Measurements from ENCODE around the gene SCUBE1.

Gene SCUBE1

DNA sequence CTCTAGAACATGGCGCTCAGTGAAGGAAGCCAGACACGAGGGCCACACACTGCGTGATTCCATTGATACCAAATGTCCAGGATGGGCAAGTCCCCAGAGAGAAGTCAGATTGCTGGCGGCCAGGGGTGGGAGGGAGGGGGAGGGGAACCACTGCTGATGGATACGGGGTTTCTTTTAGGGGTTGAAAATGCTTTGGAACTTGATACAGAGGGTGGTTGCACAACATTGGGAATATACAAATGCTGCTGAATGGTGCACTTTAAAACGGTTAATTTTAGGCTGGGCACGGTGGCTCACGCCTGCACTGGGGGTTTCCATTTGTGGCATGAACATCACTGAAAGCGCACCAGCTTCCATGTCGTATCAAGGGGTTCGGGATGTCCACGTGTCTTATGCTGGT lies 186.8 kb downstream of the SCUBE1 start (continued):
- TF ChIP-seq, protein P1, sequence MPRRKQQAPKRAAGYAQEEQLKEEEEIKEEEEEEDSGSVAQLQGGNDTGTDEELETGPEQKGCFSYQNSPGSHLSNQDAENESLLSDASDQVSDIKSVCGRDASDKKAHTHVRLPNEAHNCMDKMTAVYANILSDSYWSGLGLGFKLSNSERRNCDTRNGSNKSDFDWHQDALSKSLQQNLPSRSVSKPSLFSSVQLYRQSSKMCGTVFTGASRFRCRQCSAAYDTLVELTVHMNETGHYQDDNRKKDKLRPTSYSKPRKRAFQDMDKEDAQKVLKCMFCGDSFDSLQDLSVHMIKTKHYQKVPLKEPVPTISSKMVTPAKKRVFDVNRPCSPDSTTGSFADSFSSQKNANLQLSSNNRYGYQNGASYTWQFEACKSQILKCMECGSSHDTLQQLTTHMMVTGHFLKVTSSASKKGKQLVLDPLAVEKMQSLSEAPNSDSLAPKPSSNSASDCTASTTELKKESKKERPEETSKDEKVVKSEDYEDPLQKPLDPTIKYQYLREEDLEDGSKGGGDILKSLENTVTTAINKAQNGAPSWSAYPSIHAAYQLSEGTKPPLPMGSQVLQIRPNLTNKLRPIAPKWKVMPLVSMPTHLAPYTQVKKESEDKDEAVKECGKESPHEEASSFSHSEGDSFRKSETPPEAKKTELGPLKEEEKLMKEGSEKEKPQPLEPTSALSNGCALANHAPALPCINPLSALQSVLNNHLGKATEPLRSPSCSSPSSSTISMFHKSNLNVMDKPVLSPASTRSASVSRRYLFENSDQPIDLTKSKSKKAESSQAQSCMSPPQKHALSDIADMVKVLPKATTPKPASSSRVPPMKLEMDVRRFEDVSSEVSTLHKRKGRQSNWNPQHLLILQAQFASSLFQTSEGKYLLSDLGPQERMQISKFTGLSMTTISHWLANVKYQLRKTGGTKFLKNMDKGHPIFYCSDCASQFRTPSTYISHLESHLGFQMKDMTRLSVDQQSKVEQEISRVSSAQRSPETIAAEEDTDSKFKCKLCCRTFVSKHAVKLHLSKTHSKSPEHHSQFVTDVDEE (CRISPR knock-in tag; IDR thresholded peaks at IDR 0.05), result no peak

DNA sequence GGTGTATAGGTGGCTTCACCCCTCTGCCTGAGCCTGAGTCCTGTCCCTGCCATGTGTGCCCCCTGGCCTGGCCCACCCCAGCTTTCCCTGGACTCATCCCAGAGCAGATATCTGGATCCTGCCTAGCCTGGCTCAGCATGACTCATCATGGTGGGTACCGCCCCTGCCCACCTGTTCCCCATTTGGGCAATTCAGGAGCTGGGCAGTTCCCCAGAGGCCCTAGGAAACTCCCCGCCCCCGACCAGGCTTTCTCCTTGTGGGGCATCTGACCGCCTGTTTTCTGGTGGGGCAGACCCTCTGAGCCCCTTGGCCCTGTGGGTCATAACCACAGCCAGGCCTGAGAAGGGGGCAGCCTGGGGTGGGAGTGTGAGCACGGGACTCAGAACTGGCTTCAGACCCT lies 187.4 kb downstream of the SCUBE1 start:
- TF ChIP-seq TCF4 (CRISPR knock-in tag; IDR thresholded peaks at IDR 0.05; ENCODE audit: borderline replicate concordance), result no peak
- no peak for TF ChIP-seq PPARA (CRISPR knock-in tag; IDR thresholded peaks at IDR 0.05; ENCODE audit: borderline replicate concordance)
- TF ChIP-seq ZFP30 (CRISPR knock-in tag; IDR thresholded peaks at IDR 0.05), result no peak
- no peak for TF ChIP-seq ARNTL (CRISPR knock-in tag; IDR thresholded peaks at IDR 0.05; ENCODE audit: borderline replicate concordance, low read depth)
- no peak for TF ChIP-seq ZNF565 (CRISPR knock-in tag; conservative IDR thresholded peaks at IDR 0.05; ENCODE audit: low read depth)
- TF ChIP-seq ZC3H10 (CRISPR knock-in tag; IDR thresholded peaks at IDR 0.05), result no peak
- TF ChIP-seq ZNF8 (CRISPR knock-in tag; IDR thresholded peaks at IDR 0.05), result no peak
- no peak for TF ChIP-seq ZNF70 (CRISPR knock-in tag; IDR thresholded peaks at IDR 0.05)
- TF ChIP-seq, protein P2, sequence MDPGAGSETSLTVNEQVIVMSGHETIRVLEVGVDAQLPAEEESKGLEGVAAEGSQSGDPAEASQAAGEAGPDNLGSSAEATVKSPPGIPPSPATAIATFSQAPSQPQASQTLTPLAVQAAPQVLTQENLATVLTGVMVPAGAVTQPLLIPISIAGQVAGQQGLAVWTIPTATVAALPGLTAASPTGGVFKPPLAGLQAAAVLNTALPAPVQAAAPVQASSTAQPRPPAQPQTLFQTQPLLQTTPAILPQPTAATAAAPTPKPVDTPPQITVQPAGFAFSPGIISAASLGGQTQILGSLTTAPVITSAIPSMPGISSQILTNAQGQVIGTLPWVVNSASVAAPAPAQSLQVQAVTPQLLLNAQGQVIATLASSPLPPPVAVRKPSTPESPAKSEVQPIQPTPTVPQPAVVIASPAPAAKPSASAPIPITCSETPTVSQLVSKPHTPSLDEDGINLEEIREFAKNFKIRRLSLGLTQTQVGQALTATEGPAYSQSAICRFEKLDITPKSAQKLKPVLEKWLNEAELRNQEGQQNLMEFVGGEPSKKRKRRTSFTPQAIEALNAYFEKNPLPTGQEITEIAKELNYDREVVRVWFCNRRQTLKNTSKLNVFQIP (CRISPR knock-in tag; IDR thresholded peaks at IDR 0.05; ENCODE audit: borderline replicate concordance, low read depth), result no peak
- no peak for TF ChIP-seq ISL1 (CRISPR knock-in tag; IDR thresholded peaks at IDR 0.05)
- no peak for TF ChIP-seq CSDC2 (CRISPR knock-in tag; IDR thresholded peaks at IDR 0.05)
- ATAC-seq, result no peak

DNA sequence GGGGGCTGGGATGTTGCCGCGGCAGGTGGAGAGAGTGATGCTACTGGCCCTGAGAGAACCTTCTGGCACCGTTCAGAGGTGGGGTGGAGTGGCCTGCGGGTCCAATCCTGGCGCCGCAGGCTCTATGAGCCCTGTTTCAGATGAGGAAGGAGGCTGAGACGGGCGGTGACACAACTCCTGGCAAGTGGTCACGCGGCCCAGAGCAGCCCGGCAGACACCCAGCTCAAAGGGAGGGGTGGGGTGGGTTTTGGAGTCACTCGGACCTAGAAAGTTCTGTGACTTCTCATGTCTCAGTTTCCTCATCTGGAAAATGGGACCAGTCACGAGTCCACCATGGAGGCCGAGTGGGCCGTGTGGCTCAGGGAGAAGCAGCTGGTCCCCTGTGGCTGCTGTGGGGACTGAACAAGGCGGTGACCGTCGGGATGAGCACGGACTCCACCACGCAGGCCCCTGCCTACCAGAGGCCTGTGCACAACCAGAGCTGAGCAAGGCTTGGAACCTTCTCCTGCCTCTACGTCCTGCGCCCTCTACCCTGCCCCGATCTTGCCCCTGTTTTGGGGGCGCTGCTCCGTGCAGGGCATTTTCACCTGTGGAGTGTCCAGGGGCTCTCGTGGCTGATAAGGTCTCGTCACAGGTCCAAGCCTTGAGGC lies 188.2 kb downstream of the SCUBE1 start:
- TF ChIP-seq ZFP30 (CRISPR knock-in tag; IDR thresholded peaks at IDR 0.05), result no peak
- no peak for TF ChIP-seq GLIS3 (CRISPR knock-in tag; IDR thresholded peaks at IDR 0.05)
- TF ChIP-seq ISL1 (CRISPR knock-in tag; IDR thresholded peaks at IDR 0.05), result no peak
- TF ChIP-seq CSDC2 (CRISPR knock-in tag; IDR thresholded peaks at IDR 0.05), result no peak
- TF ChIP-seq TOX (CRISPR knock-in tag; IDR thresholded peaks at IDR 0.05; ENCODE audit: borderline replicate concordance), result no peak
- no peak for TF ChIP-seq RARB (CRISPR knock-in tag; IDR thresholded peaks at IDR 0.05)
- TF ChIP-seq, protein P3, sequence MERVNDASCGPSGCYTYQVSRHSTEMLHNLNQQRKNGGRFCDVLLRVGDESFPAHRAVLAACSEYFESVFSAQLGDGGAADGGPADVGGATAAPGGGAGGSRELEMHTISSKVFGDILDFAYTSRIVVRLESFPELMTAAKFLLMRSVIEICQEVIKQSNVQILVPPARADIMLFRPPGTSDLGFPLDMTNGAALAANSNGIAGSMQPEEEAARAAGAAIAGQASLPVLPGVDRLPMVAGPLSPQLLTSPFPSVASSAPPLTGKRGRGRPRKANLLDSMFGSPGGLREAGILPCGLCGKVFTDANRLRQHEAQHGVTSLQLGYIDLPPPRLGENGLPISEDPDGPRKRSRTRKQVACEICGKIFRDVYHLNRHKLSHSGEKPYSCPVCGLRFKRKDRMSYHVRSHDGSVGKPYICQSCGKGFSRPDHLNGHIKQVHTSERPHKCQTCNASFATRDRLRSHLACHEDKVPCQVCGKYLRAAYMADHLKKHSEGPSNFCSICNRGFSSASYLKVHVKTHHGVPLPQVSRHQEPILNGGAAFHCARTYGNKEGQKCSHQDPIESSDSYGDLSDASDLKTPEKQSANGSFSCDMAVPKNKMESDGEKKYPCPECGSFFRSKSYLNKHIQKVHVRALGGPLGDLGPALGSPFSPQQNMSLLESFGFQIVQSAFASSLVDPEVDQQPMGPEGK (CRISPR knock-in tag; IDR thresholded peaks at IDR 0.05; ENCODE audit: borderline replicate concordance), result no peak
- TF ChIP-seq ZC3H10 (CRISPR knock-in tag; IDR thresholded peaks at IDR 0.05), result no peak
- TF ChIP-seq, protein P1 (CRISPR knock-in tag; IDR thresholded peaks at IDR 0.05), result no peak
- no peak for TF ChIP-seq SNAI2 (CRISPR knock-in tag; IDR thresholded peaks at IDR 0.05)
- TF ChIP-seq ZNF8 (CRISPR knock-in tag; IDR thresholded peaks at IDR 0.05), result no peak
- TF ChIP-seq, protein P4, sequence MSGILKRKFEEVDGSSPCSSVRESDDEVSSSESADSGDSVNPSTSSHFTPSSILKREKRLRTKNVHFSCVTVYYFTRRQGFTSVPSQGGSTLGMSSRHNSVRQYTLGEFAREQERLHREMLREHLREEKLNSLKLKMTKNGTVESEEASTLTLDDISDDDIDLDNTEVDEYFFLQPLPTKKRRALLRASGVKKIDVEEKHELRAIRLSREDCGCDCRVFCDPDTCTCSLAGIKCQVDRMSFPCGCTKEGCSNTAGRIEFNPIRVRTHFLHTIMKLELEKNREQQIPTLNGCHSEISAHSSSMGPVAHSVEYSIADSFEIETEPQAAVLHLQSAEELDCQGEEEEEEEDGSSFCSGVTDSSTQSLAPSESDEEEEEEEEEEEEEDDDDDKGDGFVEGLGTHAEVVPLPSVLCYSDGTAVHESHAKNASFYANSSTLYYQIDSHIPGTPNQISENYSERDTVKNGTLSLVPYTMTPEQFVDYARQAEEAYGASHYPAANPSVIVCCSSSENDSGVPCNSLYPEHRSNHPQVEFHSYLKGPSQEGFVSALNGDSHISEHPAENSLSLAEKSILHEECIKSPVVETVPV (CRISPR knock-in tag; IDR thresholded peaks at IDR 0.05), result no peak
- TF ChIP-seq ESRRG (CRISPR knock-in tag; IDR thresholded peaks at IDR 0.05), result no peak
- no peak for TF ChIP-seq OSR1 (CRISPR knock-in tag; IDR thresholded peaks at IDR 0.05)
- no peak for TF ChIP-seq ZNF565 (CRISPR knock-in tag; conservative IDR thresholded peaks at IDR 0.05; ENCODE audit: low read depth)
- no peak for ATAC-seq

Measured in SK-N-SH treated with all-trans-retinoic acid at 6 μM for 48 hours (cell line).